ENCODE data around the gene LSAMP.

DNA sequence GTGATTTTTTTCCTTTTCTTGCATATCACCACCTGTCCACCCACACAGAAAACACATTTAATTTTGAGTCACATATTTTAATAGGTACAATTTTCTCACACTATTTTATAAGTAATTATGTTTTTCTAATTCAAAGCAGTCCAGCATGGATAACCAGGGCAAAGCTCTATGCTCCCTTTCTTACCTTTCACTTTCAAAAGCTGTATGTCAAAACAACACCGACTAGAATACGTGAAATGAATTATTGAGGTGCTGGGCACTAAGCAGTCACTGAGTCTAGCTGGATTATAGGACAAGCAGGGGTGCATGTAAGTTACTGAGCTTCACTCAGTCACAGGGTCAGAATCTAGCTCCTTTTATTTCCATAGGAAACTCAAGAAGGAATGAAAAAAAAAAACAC, 60.6 kb downstream of the LSAMP start:
- TF ChIP-seq POLR2A (IDR thresholded peaks at IDR 0.05; ENCODE audit: low read depth, low read length) = no peak
- no peak for TF ChIP-seq PAX5 (IDR thresholded peaks at IDR 0.05; ENCODE audit: insufficient read depth, low read length, severe bottlenecking)
- TF ChIP-seq TAF1 (IDR thresholded peaks at IDR 0.05; ENCODE audit: low read depth, low read length) = no peak
- TF ChIP-seq SPI1 (IDR thresholded peaks at IDR 0.05; ENCODE audit: low read depth, low read length) = no peak

All from GM12891 (cell line).